OCI-LY3 (cell line): ENCODE measurements around the gene CPEB3.

Experiments
- H2AFZ ChIP-seq: fragments of 200-600, 300-600 bp; shearing (Covaris generic); 2 replicates; pipeline ENCODE4 v1.6.0; 2014; ENCODE audit warnings: antibody characterized with exemption, low read depth, low read length
- H3K27ac ChIP-seq: fragments of 200-600, 300-600 bp; sonication (generic); 2 replicates; pipeline ENCODE4 v1.5.1; 2014; ENCODE audit warnings: mild to moderate bottlenecking, low read length, moderate library complexity, mixed read lengths
- H3K27me3 ChIP-seq: fragments of 200-600, 300-600 bp; sonication (generic); 2 replicates; pipeline ENCODE4 v1.6.1; 2014; ENCODE audit warnings: low read depth, low read length, mixed read lengths
- H3K36me3 ChIP-seq: fragments of 200-600, 300-600 bp; sonication (generic); replicated peaks from 2 replicates; pipeline ENCODE3; 2014; ENCODE audit warnings: low read depth, low read length, mixed read lengths
- H3K4me1 ChIP-seq: fragments of 300-600, 200-600 bp; sonication (generic); 2 replicates; pipeline ENCODE4 v1.6.1; 2014; ENCODE audit warnings: low read length, mixed read lengths
- H3K4me2 ChIP-seq: fragments of 200-600, 300-600 bp; sonication (generic); 2 replicates; pipeline ENCODE4 v1.6.1; 2014; ENCODE audit warnings: low read length, mixed read lengths
- H3K4me3 ChIP-seq: fragments of 300-600, 200-600 bp; sonication (generic); 2 replicates; pipeline ENCODE4 v1.5.1; 2014; ENCODE audit warnings: antibody characterized with exemption, mild to moderate bottlenecking, low read length, moderate library complexity
- H3K79me2 ChIP-seq: fragments of 300-600, 200-600 bp; shearing (Covaris generic); 2 replicates; pipeline ENCODE4 v1.6.1; 2014; ENCODE audit warnings: mild to moderate bottlenecking, low read length, mixed read lengths
- H3K9ac ChIP-seq: fragments of 300-600, 200-600 bp; shearing (Covaris generic); 2 replicates; pipeline ENCODE4 v1.6.0; 2014; ENCODE audit warnings: mild to moderate bottlenecking, low read length, moderate library complexity
- H3K9me3 ChIP-seq: fragments of 200-600, 300-600 bp; shearing (Covaris generic); 2 replicates; pipeline ENCODE4 v1.6.1; 2014; ENCODE audit warnings: low read length, mixed read lengths; ENCODE audit not compliant: insufficient read depth
- H4K20me1 ChIP-seq: fragments of 200-600, 300-600 bp; sonication (generic); 2 replicates; pipeline ENCODE4 v1.6.1; 2016; ENCODE audit warnings: low read length, mixed read lengths; ENCODE audit not compliant: insufficient read depth
- EZH2phosphoT487 ChIP-seq: fragments of 200-600 bp; shearing (Covaris generic); IDR thresholded peaks from 2 replicates; pipeline ENCODE4 v1.6.1; 2018; ENCODE audit warnings: antibody characterized with exemption, mixed run types, low read depth
- TF ChIP-seq, protein P1 (sequence below): fragments of 200-600, 300-600 bp; sonication (generic); IDR thresholded peaks from 2 replicates; pipeline ENCODE4 v1.5.1; 2014; ENCODE audit warnings: antibody characterized with exemption, low read length, low read depth

The CPEB3 gene

DNA sequence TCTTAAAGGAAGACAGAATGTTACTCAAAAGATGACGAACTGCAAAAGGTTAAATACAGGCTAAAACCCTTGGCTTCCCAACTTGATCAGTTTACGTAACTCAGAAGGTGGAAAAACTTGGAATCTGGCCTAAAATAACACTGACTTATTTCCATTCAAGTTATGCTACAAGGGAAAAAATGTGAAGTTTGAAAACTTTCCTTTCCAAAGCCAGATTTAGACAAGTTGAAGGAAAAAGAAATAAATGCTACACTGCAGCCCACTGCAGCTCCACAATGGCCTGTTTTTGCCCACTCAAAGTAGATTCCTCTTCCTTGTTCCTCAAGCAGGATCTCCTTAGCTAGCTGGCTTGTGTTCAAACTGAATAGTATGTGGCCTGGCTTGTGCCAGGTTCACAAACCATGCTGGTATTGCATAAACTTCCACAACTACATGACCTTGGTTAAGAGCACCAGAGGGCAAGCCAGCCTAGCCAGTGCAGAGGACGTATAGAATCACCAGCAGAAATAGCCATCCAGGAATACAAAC is 166.2 kb downstream of the CPEB3 start:
- no peak overlapping the region for H3K9ac ChIP-seq
- TF ChIP-seq, protein P1, sequence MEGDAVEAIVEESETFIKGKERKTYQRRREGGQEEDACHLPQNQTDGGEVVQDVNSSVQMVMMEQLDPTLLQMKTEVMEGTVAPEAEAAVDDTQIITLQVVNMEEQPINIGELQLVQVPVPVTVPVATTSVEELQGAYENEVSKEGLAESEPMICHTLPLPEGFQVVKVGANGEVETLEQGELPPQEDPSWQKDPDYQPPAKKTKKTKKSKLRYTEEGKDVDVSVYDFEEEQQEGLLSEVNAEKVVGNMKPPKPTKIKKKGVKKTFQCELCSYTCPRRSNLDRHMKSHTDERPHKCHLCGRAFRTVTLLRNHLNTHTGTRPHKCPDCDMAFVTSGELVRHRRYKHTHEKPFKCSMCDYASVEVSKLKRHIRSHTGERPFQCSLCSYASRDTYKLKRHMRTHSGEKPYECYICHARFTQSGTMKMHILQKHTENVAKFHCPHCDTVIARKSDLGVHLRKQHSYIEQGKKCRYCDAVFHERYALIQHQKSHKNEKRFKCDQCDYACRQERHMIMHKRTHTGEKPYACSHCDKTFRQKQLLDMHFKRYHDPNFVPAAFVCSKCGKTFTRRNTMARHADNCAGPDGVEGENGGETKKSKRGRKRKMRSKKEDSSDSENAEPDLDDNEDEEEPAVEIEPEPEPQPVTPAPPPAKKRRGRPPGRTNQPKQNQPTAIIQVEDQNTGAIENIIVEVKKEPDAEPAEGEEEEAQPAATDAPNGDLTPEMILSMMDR = no peak
- TF ChIP-seq EZH2phosphoT487 = no peak
- H3K4me2 ChIP-seq = no peak overlapping the region
- H3K9me3 ChIP-seq = no peaks in the 10 kb centered on the region
- no peaks in the 10 kb centered on the region for H3K27me3 ChIP-seq
- H3K79me2 ChIP-seq = no peaks in the 10 kb centered on the region
- H3K4me1 ChIP-seq = no peaks in the 10 kb centered on the region
- no peak overlapping the region for H3K27ac ChIP-seq
- no peak overlapping the region for H3K4me3 ChIP-seq
- H3K36me3 ChIP-seq = no peaks in the 10 kb centered on the region
- no peak overlapping the region for H2AFZ ChIP-seq
- no peaks in the 10 kb centered on the region for H4K20me1 ChIP-seq

DNA sequence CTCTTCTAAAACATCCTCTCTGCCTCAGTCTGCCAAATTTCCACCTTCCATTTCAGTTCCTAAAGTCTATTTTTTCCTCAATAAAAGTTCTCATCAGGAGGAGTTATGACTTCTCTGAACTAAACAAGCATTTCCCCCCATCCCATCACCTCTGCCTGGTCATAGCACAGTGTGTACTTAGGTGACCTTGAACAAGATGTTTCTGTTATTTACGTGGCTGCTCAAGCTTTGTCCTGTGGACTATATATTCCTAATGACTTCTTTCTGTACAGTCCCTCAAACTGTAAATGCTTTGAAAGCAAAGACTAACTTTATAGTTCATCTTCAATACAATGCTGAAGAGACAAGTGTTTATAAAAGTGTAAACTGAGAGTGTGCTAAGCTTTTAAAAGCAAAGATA is 166.9 kb downstream of the CPEB3 start:
- H3K36me3 ChIP-seq = no peaks in the 10 kb centered on the region
- H4K20me1 ChIP-seq = no peaks in the 10 kb centered on the region
- TF ChIP-seq EZH2phosphoT487 = no peak
- TF ChIP-seq, protein P1 = no peak
- H3K4me3 ChIP-seq = no peak overlapping the region
- H3K4me1 ChIP-seq = no peaks in the 10 kb centered on the region
- no peak overlapping the region for H3K9ac ChIP-seq
- H3K27me3 ChIP-seq = no peaks in the 10 kb centered on the region
- H3K27ac ChIP-seq = no peak overlapping the region
- no peaks in the 10 kb centered on the region for H3K79me2 ChIP-seq
- no peaks in the 10 kb centered on the region for H3K9me3 ChIP-seq
- no peak overlapping the region for H2AFZ ChIP-seq
- H3K4me2 ChIP-seq = no peak overlapping the region

DNA sequence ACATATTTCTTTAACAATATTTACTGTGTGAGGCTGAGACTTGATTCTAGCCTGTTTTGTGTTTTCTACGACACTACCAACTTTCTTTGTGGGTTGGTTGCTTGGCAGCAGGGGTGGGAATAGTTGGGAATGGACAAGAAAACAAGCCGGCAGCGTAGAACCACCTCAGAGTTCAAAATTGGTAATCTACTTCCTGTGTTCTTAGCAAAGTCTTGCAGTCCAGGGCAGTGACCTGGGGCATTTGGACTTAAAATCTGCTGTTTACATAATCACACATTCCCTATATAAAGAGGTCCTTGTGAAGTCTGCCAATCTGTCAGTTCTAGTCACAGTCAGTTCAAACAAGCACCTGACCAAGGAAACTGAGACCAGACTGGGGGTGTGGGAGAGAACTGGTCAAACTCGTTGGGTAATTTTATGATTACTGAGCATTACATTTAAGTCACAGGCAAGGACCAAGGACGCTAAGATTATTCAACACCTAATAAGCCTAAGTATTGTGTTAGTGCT is 167.9 kb downstream of the CPEB3 start:
- no peaks in the 10 kb centered on the region for H3K4me1 ChIP-seq
- no peaks in the 10 kb centered on the region for H3K9me3 ChIP-seq
- no peak overlapping the region for H3K9ac ChIP-seq
- no peak overlapping the region for H3K4me3 ChIP-seq
- H3K36me3 ChIP-seq = no peaks in the 10 kb centered on the region
- no peaks in the 10 kb centered on the region for H3K27me3 ChIP-seq
- H3K79me2 ChIP-seq = no peaks in the 10 kb centered on the region
- no peak overlapping the region for H3K27ac ChIP-seq
- H4K20me1 ChIP-seq = no peaks in the 10 kb centered on the region
- TF ChIP-seq, protein P1 = no peak
- TF ChIP-seq EZH2phosphoT487 = no peak
- no peak overlapping the region for H2AFZ ChIP-seq
- H3K4me2 ChIP-seq = no peak overlapping the region

- TF ChIP-seq, protein P1 = no peak
- TF ChIP-seq EZH2phosphoT487 = no peak
- Histone ChIP-seq H3K79me2 (no peaks in the 10 kb centered on the region), H3K4me2 (no peak overlapping the region), H2AFZ (no peak overlapping the region), H3K27ac (no peak overlapping the region), H3K4me3 (no peak overlapping the region), H4K20me1 (no peaks in the 10 kb centered on the region), H3K27me3 (no peaks in the 10 kb centered on the region), H3K36me3 (no peaks in the 10 kb centered on the region), H3K9me3 (no peaks in the 10 kb centered on the region), H3K9ac (no peak overlapping the region), H3K4me1 (no peaks in the 10 kb centered on the region)
Measured at GRCh38 chr10:92121686-92122492, 169.0 kb downstream of the CPEB3 start.
